ENCODE results near the gene EVI5.

- TF ChIP-seq EZH2 (IDR thresholded peaks at IDR 0.05; ENCODE audit: insufficient read depth, poor library complexity, severe bottlenecking): no peak
- no peak for TF ChIP-seq EZH2phosphoT487 (IDR thresholded peaks at IDR 0.05; ENCODE audit: insufficient read depth, low read depth)
Observed at GRCh38 chr1:92748138-92748537, 36.8 kb downstream of the EVI5 start.

Measured in GM23248 (cell line).